Esophagus squamous epithelium (tissue), 4 donors: ENCODE results near the gene FNTB.

Source experiments
- POLR2A ChIP-seq, 4 donors: fragments of 450-650 bp; IDR thresholded peaks; one replicate each; pipeline ENCODE4 v1.6.1; 2017; ENCODE audit warnings: antibody characterized with exemption in 4 of 4, mild to moderate bottlenecking in 4 of 4, moderate library complexity in 3 of 4
- TF ChIP-seq, protein P1 (sequence below), 6 experiments: fragments of 450-650 bp in 4 of 6; fragments of 200-600 bp in 2 of 6; sonication (generic) in 2 of 6; IDR thresholded peaks; one replicate each; pipeline ENCODE4 v1.5.1; 2016 to 2019; ENCODE audit warnings: antibody characterized with exemption in 6 of 6, mild to moderate bottlenecking in 4 of 6, moderate library complexity in 4 of 6

DNA sequence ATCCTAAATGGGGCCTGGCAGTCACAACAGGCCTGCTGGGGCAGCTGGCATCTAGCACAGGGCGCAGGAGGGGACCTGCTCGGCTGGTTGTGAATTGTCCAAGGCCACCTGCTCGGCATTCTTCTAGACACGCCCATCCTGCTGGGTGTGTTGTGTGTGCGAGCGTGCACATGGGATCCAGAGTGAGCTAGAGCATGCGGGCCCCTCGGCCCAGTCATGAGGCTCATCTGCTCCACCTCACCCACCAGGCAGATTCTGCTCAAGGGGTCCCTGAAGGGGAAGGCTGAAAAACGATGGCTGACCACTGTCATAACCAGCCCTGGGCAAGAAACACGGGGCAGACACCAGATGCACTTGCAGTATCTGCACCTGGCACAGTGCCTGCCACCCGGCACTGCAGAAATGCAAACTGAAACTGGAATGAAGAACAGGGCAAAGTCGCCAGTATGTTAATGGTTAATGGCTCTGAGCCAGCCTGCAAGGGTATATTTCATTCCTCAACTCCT lies 83.8 kb downstream of the FNTB start:
- TF ChIP-seq, protein P1, sequence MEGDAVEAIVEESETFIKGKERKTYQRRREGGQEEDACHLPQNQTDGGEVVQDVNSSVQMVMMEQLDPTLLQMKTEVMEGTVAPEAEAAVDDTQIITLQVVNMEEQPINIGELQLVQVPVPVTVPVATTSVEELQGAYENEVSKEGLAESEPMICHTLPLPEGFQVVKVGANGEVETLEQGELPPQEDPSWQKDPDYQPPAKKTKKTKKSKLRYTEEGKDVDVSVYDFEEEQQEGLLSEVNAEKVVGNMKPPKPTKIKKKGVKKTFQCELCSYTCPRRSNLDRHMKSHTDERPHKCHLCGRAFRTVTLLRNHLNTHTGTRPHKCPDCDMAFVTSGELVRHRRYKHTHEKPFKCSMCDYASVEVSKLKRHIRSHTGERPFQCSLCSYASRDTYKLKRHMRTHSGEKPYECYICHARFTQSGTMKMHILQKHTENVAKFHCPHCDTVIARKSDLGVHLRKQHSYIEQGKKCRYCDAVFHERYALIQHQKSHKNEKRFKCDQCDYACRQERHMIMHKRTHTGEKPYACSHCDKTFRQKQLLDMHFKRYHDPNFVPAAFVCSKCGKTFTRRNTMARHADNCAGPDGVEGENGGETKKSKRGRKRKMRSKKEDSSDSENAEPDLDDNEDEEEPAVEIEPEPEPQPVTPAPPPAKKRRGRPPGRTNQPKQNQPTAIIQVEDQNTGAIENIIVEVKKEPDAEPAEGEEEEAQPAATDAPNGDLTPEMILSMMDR (IDR thresholded peaks at IDR 0.05): no peak
- no peak for TF ChIP-seq POLR2A (IDR thresholded peaks at IDR 0.05)
